ENCODE results near the gene GABBR2.
"Not testable (repeated sequence)": the region's sequence is repeated elsewhere in the genome, so short reads cannot be mapped to it uniquely, and the experiment has no call there.

Gene GABBR2

GRCh38 chr9:98533866-98534265 is 174.9 kb downstream of the GABBR2 start:
- DNase-seq: no peak

GRCh38 chr9:98533132-98533531 is 175.6 kb downstream of the GABBR2 start:
- DNase-seq: no peak

GRCh38 chr9:98532574-98532973 is 176.2 kb downstream of the GABBR2 start:
- no peak for DNase-seq

- DNase-seq: no peak
Observed at GRCh38 chr9:98532147-98532546, 176.6 kb downstream of the GABBR2 start.

- DNase-seq: no peak
Observed at GRCh38 chr9:98530806-98531386, 177.8 kb downstream of the GABBR2 start.

GRCh38 chr9:98530275-98530674 is 178.5 kb downstream of the GABBR2 start:
- DNase-seq: no peak

- DNase-seq: no peak
Observed at GRCh38 chr9:98529841-98530240, 178.9 kb downstream of the GABBR2 start.

- no peak for DNase-seq
Observed at GRCh38 chr9:98523231-98523901, 185.4 kb downstream of the GABBR2 start.

- no peak for DNase-seq
Observed at GRCh38 chr9:98522487-98522886, 186.2 kb downstream of the GABBR2 start.

- no peak for DNase-seq
Observed at GRCh38 chr9:98521141-98521540, 187.6 kb downstream of the GABBR2 start.

GRCh38 chr9:98520221-98520960 is 188.3 kb downstream of the GABBR2 start:
- no peak for DNase-seq

- DNase-seq: no peak
Observed at GRCh38 chr9:98519641-98520040, 189.1 kb downstream of the GABBR2 start.

GRCh38 chr9:98518556-98518955 is 190.2 kb downstream of the GABBR2 start:
- no peak for DNase-seq

- DNase-seq: no peak
Observed at GRCh38 chr9:98517761-98518160, 191.0 kb downstream of the GABBR2 start.

- DNase-seq: no peak
Observed at GRCh38 chr9:98516897-98517503, 191.7 kb downstream of the GABBR2 start.

- DNase-seq: no peak
Observed at GRCh38 chr9:98516205-98516896, 192.4 kb downstream of the GABBR2 start.

- DNase-seq: no peak
Observed at GRCh38 chr9:98515506-98516204, 193.1 kb downstream of the GABBR2 start.

GRCh38 chr9:98514841-98515240 is 193.9 kb downstream of the GABBR2 start:
- no peak for DNase-seq

- DNase-seq: not testable (repeated sequence)
Observed at GRCh38 chr9:98508217-98508919, 200.4 kb downstream of the GABBR2 start.

- DNase-seq: no peak
Observed at GRCh38 chr9:98506422-98507054, 202.2 kb downstream of the GABBR2 start.

All from inflammatory macrophage treated with lipopolysaccharide for 1 hour (primary cell).